Astrocyte of the spinal cord (primary cell): Measurements from ENCODE around the gene PRR23B.
"Not testable (repeated sequence)": the region's sequence is repeated elsewhere in the genome, so short reads cannot be mapped to it uniquely, and the experiment has no call there.

Experiments used
- DNase-seq: peaks from one replicate; pipeline ENCODE4 v3.0.0; 2011; ENCODE audit warnings: low read depth, low spot score
- H3K4me3 ChIP-seq: 2 replicates; pipeline ENCODE4 v1.5.1; 2011; ENCODE audit warnings: low read depth, mild to moderate bottlenecking, low read length, moderate library complexity
- CTCF ChIP-seq: IDR thresholded peaks from 2 replicates; pipeline ENCODE4 v1.5.1; 2012; ENCODE audit warnings: low read depth, mild to moderate bottlenecking, low read length, inconsistent platforms
- in situ Hi-C: cut with HindIII; loops from 2 replicates; pipeline ENCODE4 v1.10.0; 2017; ENCODE audit warnings: low sequenced_read_pairs

The PRR23B gene

GRCh38 chr3:139032326-139033002 lies 11.7 kb upstream of the PRR23B start:
- no peak for TF ChIP-seq CTCF
- in situ Hi-C loops, result no loop called here

GRCh38 chr3:139030576-139030975 lies 9.8 kb upstream of the PRR23B start:
- in situ Hi-C loops, DNase-seq, H3K4me3 ChIP-seq: not testable (repeated sequence)

More at GRCh38 chr3:139032326-139033002, 11.7 kb upstream of the PRR23B start:
- no peak overlapping the region for H3K4me3 ChIP-seq
- DNase-seq, result no peak

- in situ Hi-C loops, result no loop called here
- no peak for TF ChIP-seq CTCF
- H3K4me3 ChIP-seq, result no peak overlapping the region
- DNase-seq, result no peak
Observed at GRCh38 chr3:139024968-139025367, 4.2 kb upstream of the PRR23B start.

GRCh38 chr3:139020036-139020867 lies 474 bp downstream of the PRR23B start:
- DNase-seq, result no peak
- TF ChIP-seq CTCF, result no peak
- H3K4me3 ChIP-seq, result no peak overlapping the region
- in situ Hi-C loops, result no loop called here

- in situ Hi-C loops, result no loop called here
- H3K4me3 ChIP-seq, result no peak overlapping the region
- no peak for DNase-seq
- TF ChIP-seq CTCF, result no peak
Observed at GRCh38 chr3:139016430-139017048, 4.2 kb downstream of the PRR23B start.

- H3K4me3 ChIP-seq, result no peak within 1 kb of the TSS
- TF ChIP-seq CTCF, result no peak
- in situ Hi-C loops, result no loop called here
- DNase-seq, result no peak
Observed at GRCh38 chr3:139006051-139006716, 14.5 kb downstream of the PRR23B start, which contains the start of gene PRR23A. Gene PRR23A (minus strand): TSS chr3:139006268. CDS start chr3:139006268, 0 bp downstream.
